GM19463 (cell line): ENCODE data around the gene GALR3.

ENCODE experiments used
- ATAC-seq: cut with Tn5 transposase; IDR thresholded peaks from one replicate; pipeline ENCODE4 v1.9.1; 2021; ENCODE audit warnings: mild to moderate bottlenecking, moderate library complexity; ENCODE audit not compliant: unreplicated experiment

The GALR3 gene

DNA sequence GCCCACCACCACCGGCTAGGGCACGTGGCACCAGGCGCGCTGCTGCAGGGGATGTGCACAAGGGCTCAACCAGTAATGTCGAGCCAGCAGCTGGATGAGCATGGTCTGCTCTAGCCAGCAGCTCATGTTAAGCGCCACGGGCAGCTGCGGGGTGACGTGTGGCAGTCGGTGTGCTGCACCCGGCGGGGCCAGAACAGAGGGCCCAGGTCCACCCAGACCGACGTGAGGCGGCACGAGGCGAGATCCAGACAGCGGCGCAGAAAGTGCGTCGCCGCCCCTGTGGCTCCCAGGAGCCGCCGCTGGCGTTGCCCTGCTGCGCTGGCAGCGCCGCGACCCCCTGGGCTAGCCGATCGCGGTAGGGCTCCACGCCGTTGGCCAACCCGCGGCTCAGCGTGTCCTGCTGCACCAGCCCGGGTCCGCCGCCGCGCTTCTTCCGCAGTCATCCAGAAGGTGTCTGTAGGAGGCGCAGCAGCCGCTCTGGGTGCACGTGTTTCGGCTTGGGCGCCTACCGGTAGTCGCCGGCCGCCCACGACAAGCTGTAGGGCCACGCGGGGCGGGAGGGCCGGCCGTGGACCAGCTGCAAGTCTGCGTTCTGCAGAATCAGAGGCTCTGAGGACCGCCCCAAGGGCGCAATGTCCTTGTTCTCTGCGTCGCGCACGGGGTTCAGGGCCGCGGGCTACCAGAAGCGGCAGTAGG, 4.6 kb upstream of the GALR3 start:
- ATAC-seq = no peak

- ATAC-seq = no peak
Measured at GRCh38 chr22:37819105-37819433, 4.1 kb upstream of the GALR3 start.

DNA sequence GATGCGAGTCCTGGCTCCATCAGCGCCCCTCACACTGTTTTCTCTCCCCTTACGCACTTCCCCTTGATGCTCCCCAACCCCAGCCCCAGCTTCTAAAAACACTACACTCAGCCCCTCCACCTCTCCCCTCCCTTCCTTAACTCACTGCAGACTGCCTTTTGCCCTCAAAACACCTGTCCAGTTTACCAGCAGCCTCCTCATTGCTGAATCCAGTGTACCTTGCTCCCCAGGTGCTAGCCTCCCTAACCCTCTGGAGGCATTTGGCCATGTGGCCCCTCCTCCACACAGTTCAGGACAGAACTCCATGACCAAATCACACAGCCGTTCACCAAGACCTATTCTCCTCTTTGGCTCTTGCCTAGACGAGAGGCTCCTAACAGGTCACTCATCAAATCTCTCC, 2.8 kb upstream of the GALR3 start:
- no peak for ATAC-seq

- ATAC-seq = no peak
Measured at GRCh38 chr22:37822079-37822833, 926 bp upstream of the GALR3 start.

GRCh38 chr22:37824674-37825641, 1.8 kb downstream of the GALR3 start:
- ATAC-seq = no peak

GRCh38 chr22:37827056-37827455, 3.9 kb downstream of the GALR3 start:
- no peak for ATAC-seq

DNA sequence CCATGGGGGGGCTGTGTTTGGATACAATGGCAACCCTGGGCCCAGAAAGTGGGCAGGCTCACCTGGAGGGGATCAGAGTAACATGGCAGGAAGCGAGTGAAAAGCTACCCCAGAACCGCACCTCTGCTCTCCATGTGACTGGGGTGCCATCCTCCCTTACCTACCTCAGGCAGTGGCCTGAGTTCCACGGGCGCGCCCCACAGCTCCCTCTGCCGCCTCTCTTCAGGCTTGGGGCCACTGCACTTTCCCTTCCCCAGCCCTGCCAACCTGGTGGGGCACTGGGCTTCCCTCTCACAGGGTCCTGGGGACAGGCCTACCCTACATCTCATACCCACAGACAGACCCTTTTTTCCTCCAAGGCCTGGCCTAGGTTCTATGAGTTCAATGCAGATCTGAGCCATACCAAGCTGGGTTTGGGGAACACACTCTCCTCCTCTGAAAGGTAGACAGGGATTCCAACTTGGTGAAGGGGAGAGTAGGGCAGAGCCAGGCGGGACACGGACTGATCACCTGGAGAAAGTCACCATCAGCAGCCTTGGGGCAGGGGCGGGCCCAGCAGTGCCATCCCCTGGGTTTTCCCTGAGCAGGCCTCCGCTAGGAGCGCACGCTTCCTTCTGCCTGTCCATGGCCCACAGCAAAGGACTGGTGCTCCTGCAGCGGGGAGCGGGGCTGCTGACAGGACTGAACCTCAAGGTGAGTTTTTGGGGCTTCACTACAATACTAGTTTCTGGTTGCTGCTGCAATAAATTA, 7.1 kb downstream of the GALR3 start:
- no peak for ATAC-seq

GRCh38 chr22:37831472-37831871, 8.3 kb downstream of the GALR3 start:
- no peak for ATAC-seq

DNA sequence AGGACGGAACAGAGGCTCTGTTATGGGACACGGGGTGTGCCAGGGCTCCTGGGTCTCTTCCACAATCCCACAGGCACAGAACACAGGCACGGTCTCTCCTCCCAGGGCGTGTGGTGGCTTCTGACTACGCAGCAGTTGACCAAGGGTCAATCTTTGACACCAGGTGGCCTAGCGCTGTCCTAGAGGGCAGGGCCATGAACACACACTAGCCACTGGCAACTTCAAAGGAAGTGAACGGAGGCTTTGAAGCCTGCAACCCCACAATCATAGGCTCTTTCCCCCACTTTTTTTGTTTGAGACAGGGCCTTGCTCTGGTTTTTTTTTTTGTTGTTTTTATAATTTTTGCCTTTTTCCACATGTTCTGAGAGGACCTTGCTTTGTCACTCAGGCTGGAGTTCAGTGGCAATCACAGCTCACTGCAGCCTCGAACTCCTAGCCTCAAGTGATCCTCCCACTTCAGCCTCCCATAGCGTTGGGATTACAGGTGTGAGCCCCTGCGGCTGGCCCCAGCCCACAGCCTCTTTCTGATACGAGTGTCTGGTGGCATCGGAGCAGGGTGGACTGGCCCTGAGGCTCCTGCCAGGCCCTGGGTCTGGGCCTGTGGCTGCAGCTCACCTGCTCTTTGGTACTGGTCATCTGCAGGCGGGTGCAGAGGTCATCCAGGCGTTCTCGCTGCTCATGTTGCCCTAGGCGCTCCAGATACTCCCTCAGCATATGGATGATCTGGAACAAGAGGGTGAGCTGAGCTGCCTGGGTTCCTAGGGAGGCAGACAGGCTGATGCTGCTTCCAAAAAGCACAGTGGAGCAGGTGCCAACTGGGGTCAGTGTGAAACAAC, 9.1 kb downstream of the GALR3 start:
- ATAC-seq = no peak

GRCh38 chr22:37842015-37842793, 19.0 kb downstream of the GALR3 start:
- no peak for ATAC-seq

DNA sequence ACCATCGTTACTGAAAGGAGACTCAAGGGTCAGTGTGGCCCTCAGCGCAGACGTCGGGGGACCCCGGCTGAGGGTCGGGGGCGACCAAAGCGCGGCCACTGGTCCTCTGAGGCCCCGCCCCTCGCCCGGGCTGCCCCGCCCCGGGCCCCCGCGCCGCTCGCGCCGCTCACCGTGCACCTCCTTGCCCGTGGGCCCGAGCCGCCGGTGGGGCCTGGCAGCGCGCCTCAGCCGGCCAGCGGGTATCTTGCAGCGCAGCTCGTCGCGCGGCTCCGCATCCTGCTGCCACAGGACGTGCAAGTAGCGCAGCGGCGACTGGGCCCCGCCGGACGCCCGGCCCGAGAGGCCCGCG, 20.5 kb downstream of the GALR3 start:
- ATAC-seq = peak; percentile 40

DNA sequence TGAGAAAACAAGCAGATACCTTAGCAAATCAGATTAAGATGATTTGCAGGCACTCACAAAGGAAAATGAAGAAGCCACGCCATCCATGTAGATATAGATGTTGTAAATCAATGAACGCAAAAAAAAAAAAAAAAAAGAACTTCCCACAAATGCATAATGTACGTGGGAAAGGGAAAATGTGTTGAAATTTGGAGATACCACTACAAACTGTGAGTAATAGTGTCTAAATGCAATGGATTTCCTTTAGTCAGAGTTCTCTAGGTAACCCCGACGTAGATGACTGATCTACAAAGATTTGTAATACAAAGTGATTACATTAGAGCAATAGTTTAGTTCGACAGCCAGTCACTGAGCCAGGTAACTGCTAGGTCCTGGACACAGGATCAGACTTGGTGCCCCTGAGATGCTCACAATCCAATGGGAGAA, 21.7 kb downstream of the GALR3 start:
- no peak for ATAC-seq

DNA sequence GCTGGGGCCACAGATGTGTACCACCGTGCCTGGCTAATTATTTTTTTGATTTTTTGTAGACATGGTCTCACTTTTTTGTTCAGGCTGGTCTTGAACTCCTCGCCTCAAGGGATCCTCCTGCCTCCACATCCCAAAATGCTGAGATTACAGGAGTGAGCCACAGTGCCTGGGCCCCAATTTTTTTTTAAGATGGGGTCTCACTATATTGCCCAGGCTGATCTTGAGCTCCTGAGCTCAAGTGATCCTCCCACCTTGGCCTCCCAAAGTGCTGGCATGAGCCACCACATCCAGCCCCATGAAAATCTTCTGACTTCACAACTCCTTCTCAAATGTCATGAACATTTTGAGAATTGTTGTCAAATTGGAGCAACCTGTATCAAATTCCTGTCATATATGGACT, 23.3 kb downstream of the GALR3 start:
- no peak for ATAC-seq

DNA sequence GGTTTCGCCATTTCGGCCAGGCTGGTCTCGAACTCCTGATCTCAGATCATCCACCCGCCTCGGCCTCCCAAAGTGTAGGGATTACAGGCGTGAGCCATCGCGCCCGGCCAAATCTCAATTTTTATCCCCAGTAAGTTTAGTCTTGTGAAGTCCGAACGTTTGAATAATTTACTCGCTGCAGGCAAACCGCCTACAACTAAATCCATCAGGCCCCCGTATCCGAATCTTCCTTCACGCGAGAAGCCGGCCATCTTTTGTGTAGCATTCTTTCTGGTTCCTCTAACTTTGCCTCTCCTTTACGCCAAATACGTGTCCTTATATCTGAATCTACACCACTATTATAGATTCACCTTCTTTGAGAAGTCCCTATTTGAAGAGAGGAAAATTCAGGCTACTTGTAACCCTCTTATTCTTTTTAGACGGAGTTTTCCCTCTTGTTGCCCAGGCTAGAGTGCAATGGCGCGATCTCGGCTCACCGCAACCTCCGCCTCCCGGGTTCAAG, 25.5 kb downstream of the GALR3 start:
- ATAC-seq = no peak

DNA sequence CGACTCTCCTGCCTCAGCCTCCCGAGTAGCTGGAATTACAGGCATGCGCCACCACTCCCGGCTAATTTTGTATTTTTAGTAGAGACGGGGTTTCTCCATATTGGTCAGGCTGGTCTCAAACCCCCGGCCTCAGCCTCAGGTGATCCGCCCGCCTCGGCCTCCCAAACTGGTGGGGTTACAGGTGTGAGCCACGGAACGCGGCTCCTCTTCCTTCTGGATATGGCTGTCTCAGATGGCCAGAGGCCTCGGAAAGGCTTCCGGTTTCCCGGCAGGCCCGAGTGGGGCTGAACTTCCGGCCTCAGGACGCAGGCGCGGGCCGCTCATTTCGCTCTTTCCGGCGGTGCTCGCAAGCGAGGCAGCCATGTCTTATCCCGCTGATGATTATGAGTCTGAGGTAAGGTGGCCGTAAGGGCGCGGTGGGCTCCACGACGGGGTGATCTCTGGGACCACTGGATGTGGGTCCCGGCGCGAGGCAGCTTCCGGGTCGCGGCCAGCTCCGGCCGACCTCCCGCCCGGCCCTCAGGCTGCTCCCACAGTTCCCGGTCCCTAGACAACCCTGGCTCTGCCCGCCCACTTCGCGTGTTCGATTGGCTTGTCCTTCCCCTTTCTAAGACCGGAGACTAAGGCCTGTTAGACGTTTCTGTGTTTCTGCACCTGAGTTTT, 26.0 kb downstream of the GALR3 start, which contains the start of gene EIF3L:
TSS of gene EIF3L (plus strand) at position 331 of the 663 bp plus-strand sequence. CDS start at position 362, 31 bp downstream.
- ATAC-seq = peak; percentile 54

DNA sequence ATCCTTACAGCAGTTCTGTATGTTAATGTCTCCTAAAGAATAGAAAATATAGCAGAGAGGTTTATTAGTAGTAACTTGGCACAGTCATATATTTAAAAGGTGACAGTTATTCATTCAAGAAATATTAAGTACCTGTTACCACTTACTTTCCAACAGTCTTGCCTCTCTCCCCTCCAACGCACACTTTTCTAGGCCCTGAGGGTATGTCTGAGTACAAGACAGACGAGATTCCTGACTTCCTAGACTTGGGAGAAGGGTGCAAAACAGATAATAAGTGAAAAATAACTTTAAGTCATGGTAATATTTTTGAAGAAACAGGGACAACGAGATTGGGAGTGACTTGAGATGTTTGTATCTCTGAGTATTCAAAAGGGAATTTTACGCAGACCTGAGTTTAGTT, 27.6 kb downstream of the GALR3 start:
- ATAC-seq = no peak

DNA sequence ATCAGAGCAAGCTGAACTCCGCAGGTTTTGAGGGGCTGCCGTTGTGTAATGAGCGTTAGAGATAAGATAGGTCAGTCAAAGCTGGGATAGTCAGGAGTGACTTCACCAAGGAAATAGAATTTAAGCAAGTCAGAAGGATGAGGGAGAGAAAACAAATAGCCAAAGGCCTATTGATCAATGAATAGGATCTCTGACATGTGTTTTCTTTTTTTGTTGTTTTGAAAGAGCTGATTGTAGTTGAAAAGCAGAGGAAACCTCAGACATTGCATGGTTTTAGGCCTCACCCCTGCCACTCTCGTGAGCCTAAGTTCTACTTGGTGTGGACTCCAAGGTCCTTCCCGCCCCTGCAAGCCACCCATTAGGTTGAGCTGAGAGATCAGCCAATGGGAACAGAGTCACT, 29.2 kb downstream of the GALR3 start:
- ATAC-seq = no peak

- no peak for ATAC-seq
Measured at GRCh38 chr22:37854946-37855345, 31.8 kb downstream of the GALR3 start.
